ENCODE measurements around the gene MARCHF7.
A peak's percentile ranks its signal among the peaks of the same experiment; 100 is the strongest.
"Not testable (repeated sequence)": the region's sequence is repeated elsewhere in the genome, so short reads cannot be mapped to it uniquely, and the experiment has no call there.

MARCHF7 gene

DNA sequence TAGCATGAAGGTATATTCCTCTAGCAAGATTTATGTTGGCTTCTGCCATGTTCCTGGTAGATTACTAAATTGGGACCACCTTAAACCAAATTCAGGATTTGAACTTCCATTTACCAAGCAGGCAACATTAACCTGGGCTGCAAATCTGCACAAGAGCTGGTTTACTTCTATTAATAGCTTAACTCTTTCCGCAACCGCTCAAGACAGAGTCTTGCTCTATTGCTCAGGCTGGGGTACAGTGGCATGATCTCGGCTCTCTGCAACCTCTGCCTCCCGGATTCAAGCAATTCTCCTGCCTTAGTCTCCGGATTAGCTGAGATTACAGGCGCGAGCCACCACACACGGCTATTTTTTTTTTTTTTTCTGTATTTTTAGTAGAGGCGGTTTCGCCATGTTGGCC is 8.4 kb downstream of the MARCHF7 start:
- no peak for DNase-seq

DNA sequence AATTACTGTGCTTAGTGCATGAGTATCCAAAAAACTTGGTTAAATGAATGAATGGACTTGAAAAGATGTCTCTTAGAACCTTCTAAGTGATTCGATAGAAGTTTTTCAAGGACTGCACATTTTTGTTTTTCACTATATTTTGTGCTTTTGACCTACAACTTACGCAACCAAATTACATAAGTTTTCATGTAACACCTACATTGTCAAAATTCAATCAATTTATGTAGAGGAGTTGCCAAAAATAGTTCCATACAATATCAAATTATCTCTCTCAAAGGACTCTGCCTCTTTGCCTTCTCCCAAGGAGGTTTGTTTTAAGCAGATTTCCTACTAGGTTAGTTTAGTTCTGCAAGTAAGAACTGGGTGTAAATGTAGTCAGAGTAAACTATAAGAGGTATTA is 10.3 kb downstream of the MARCHF7 start:
- no peak for DNase-seq

DNA sequence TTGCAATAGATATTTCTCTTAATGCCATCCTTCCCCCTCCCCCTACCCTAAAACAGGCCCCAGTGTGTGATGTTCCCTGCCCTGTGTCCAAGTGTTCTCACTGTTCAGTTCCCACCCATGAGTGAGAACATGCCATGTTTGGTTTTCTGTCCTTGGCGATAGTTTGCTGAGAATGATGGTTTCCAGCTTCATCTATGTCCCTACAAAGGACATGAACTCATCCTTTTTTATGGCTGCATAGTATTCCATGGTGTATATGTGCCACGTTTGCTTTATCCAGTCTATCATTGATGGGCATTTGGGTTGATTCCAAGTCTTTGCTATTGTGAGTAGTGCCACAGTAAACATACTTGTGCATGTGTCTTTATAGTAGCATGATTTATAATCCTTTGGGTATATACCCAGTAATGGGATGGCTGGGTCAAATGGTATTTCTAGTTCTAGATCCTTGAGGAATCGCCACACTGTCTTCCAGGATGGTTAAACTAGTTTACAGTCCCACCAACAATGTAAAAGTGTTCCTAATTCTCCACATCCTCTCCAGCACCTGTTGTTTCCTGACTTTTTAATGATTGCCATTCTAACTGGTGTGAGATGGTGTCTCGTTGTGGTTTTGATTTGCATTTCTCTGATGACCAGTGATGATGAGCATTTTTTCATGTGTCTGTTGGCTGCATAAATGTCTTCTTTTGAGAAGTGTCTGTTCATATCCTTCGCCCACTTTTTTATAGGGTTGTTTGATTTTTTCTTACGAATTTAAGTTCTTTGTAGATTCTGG is 12.7 kb downstream of the MARCHF7 start:
- not testable (repeated sequence) for DNase-seq

- no peak for DNase-seq
These were observed 13.4 kb downstream of the MARCHF7 start for GRCh38 chr2:159725713-159726112.

GRCh38 chr2:159728629-159729028 is 16.3 kb downstream of the MARCHF7 start:
- no peak for DNase-seq

GRCh38 chr2:159735648-159736047 is 23.3 kb downstream of the MARCHF7 start:
- DNase-seq = no peak

DNA sequence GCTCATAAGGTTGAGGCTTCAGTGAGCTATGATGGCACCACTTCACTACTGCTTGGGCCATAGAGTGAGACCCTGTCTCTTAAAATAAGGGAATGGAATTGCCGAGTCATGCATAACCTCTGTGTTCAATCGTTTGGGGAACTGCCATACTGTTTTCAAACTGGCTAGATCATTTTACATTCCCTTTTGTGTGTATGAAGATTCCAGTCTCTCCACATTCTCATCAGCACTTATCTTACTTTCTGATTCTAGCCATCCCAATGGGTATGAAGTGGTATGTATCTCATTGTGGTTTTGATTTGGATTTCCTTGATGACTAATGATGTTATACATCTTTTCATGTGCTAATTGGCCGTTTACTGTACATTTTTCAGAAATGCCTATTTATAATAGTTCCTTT is 23.7 kb downstream of the MARCHF7 start:
- DNase-seq = no peak

DNA sequence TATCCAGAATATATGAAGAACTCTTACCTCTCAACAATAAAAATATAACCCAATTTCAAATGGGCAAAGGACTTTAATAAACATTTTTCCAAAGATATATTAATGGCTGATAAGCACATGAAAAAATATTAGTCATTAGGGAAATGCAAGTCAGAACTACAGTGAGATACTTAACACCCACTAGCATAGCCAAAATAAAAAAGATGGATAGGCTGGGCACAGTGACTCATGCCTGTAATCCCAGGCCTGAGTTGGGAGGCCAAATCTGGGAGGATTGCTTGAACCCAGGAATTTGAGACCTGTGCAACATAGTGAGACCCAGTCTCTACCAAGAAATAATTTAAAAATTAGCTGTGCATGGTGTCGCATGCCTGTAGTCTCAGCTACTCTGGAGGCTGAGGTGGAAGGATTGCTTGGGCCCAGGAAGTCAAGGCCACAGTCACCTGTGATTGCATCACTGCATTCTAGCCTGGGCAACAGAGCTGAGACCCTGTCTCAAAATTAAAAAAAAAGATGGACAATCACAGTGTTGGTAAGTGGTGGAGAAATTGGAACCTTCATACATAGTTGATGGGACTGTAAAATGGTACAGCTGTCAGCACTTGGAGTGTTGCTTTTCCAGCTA is 25.1 kb downstream of the MARCHF7 start:
- DNase-seq = no peak

DNA sequence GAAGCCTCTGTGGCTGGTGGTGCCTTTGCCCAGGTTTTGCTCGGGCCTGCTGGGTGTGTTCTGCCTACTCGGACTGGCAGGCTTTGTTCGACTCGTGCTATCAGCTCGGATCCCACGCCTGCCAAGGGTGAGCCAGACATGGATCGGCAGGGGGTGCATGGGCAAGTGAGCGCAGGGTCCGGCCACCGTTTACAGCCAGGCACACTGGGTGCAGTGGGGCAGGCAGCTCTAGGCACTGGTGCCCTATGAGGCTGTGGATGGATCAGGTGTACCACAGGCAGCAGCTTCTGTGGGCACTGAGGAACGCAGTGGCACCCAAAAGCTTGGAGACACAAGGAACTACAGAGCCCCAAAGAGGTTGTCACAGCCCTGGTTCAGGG is 25.6 kb downstream of the MARCHF7 start:
- no peak for DNase-seq

DNA sequence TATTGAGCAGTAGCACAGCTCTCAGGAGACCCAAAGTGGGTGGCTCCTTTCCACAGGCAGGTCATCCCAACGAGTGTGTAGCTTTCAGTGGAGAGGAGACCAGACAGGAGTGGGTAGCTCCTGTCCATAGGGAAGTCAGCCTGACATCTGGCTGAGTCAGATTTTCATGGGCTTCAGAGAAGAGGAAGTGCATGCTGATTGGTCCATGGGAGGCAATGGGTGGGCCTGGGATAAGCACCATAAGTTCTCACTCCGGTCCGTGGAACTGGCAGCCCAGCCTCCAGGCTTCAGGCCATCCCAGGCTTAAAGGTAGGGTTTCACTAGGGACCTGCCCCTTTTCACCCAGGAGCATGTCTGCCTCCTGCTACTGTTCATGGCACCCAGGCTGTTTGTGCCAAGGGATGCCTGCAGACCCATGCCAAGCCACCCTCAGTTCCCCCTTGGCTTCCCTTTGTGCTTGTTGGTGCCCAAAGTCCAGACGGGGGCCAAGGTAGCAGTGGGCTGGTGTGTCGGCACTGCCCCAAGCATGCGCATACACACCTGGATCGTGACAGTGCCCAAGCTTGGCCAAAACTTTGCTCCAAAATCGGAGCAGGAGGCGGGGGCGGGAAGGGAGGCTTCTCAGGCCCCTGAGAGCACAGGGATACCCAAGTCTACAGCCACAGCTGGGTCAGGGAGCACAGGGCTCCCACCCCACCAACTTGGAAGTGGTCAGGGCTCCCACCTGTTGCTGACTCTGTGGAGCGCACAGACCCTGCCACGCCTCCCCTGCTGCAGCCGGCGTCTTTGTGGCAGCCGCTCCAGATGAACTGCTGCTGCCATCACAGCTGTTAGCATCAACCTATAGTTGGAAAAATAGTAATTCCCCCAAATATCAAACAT is 26.4 kb downstream of the MARCHF7 start:
- no peak for DNase-seq

- DNase-seq = no peak
These were observed 30.5 kb downstream of the MARCHF7 start for GRCh38 chr2:159742846-159743245.

GRCh38 chr2:159744363-159744762 is 32.1 kb downstream of the MARCHF7 start:
- no peak for DNase-seq

DNA sequence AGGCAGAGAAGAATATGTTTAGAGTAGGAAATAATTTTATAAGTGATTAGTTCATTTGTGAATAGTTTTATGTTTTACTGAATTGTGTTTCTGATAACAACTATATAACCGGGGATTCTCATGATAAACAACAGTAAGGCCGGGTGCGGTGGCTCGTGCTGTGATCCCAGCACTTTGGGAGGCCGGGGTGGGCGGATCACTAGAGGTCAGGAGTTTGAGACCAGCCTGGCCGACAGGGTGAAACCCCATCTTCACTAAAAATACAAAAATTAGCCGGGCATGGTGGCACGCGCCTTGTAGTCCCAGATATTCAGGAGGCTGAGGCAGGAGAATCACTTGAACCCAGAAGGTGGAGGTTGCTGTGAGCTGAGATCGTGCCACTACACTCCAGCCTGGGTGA is 32.9 kb downstream of the MARCHF7 start:
- not testable (repeated sequence) for DNase-seq

- DNase-seq = no peak
These were observed 35.8 kb downstream of the MARCHF7 start for GRCh38 chr2:159748089-159748488.

DNA sequence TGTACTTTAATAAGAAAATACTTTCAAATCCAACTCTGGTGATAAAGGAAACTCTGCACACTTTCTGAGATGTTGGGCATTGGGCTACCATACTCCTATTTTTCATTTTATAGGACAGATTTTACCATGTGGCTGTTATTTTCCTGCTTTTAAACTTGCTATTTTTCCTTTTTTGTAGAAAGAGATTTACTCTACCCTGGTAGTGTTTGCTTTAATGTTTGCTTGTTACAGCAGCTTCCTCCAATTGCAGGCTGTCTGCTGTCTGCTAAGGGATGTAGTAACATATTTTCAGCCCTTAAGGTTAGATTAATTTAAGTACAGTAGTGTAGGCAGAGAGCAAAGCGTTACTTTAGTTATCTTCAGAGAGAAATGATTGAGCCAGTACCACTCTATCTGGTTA is 38.6 kb downstream of the MARCHF7 start:
- DNase-seq = no peak

- no peak for DNase-seq
These were observed 41.5 kb downstream of the MARCHF7 start for GRCh38 chr2:159753797-159754196.

DNA sequence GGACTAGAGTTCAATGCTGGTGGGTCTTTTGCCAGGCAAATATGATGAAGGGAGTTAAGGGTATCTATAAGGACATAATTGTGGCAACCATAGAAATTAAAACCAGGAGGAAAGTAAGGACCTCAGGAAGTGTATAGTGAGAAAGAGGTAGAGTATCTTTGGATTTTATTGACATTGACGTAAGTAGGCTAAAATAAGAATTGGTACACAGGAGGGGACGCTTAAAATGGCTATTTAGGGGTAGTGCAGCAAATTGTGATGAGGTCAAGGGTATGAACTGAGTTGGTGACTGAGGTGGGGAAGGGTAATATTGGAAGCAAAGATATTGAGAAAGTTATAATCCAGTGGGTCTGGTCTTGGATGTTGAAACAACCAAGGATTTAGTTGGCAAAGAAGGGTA is 42.7 kb downstream of the MARCHF7 start:
- no peak for DNase-seq

DNA sequence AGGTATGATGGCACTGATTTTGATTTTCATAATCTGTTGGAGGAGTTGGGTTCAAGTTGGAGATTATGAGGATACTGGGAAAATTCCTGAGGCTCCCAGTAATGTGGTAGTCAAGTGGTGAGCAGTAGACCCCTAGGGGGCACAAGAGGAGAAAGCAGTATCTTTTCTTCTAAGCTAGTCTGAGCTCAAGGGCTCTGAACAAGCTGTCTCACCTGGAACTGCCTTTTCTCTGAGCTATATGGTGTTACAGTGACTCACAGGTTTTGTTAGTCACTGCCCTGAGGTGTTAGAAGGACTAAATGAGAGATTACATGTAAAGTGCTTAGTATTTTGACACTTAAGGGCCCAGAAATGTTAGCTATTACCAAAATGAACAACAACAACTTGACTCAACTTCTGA is 43.5 kb downstream of the MARCHF7 start:
- peak; percentile 20 for DNase-seq

GRCh38 chr2:159758239-159758638 is 45.9 kb downstream of the MARCHF7 start:
- DNase-seq = no peak

DNA sequence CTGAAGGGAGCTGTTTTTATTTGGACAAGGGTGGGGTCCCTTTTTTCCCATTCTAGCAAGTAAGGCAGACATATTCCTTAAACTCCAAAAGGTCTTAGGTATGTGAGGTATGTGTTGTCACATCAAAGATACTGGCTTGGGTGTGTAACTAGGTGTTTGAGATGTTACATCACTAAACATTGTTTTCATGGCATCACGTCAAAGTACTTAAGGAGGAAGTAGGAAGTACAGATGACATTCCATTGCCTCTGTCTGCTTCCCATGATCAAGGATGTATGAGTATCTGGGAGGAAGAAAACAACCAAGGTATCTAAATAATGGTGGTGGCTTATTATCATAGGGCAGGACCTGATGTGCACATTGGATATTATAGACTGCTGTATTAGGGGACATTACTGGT is 46.4 kb downstream of the MARCHF7 start:
- no peak for DNase-seq

DNA sequence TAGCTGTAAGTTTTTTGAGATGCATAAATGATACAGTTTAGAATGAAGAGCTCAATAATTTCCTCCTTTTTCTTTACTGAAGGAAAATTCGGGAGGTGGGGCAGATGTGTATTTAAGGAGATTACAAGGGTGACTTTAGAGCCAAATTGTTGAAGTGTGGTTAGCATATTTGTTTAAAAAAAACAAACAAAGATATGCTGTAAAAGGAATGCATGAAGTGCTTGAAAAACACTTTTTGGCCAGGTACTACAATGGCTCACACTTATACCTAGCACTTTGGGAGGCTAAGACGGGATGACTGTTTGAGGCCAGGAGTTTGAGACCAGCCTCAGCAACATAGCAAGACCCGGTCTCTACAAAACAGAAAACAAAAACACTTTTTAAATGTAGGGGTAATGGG is 47.3 kb downstream of the MARCHF7 start:
- DNase-seq = no peak

- DNase-seq = no peak
These were observed 48.0 kb downstream of the MARCHF7 start for GRCh38 chr2:159760326-159760725.

GRCh38 chr2:159762075-159762474 is 49.8 kb downstream of the MARCHF7 start:
- no peak for DNase-seq

Measured in activated CD4-positive, alpha-beta T cell treated with anti-CD3 and anti-CD28 coated beads for 48 hours (primary cell).